ENCODE measurements around the gene ZNF592.
A peak's percentile ranks its signal among the peaks of the same experiment; 100 is the strongest.

ZNF592 gene

DNA sequence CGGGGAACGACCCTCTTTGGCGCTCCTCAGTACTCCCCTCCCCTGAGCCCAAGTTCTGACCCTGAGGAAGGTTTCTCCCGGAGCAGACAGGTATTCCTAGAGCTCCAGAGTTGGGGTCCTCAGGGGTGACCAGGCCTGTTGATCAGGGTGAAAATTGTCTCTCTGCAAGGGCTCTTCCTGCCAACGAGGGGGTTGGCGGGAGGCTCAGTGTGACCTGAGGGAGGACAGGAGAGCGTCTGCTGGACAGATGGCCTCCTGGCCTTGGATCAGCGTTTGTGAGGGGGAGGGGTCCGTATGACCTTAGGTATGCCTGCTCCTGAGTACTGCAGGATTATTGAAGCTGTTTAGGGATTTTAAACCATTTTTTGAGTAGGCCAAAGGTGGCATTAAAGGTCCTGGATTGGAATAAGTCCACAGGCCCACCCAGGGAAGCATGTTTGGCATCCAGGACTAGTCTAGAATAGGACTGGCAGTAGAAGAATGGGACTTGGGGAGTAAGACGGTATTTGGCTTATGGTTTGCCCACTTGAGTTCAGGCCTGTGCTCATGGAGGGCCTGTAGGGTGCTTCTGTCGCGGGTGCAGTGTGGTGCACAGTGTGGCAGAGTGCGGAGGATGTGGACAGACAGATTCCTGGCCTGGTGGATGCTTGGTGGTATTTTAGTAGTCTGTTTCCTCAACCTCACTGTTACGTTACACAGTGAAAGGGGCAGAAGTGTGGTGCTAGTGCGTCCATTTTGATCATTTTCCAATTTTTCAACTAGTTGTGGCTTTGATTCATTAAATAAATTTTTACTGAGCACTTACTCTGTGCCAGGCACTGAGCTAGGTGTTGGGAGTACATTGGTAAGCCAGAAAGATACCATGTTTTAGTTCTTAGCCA lies 959 bp downstream of the ZNF592 start:
- Histone ChIP-seq H3K27ac (ENCODE audit: extremely low read depth, low read depth, low read length) (peak overlapping the region; percentile 95), H3K36me3 (ENCODE audit: control insufficient read depth in 2 of 2, insufficient read depth in 1 of 2, low read length in 2 of 2) (no peaks in the 10 kb centered on the region; a peak in 1 of 3 replicates), H3K9me3 (ENCODE audit: control insufficient read depth, insufficient read depth, low read depth, low read length) (no peaks in the 10 kb centered on the region), H3K4me1 (ENCODE audit: control insufficient read depth, insufficient read depth, low read length) (peaks cover 19% of the 10 kb centered on the region), H3K4me3 (ENCODE audit: low read depth, low read length) (peak overlapping the region; percentile 90)
- POLR2A ChIA-PET, result interaction anchor here (1.5 to 2.6 kb wide), 2 partner anchors 14 to 33 kb away, joined by 5 to 12 read pairs; partner anchors contain the start of gene SEC11A
- CTCF ChIA-PET, result interaction anchor here (0.7 to 1.0 kb wide), 6 partner anchors 17 to 208 kb away, joined by 3 to 5 read pairs (median 3); no protein-coding TSS in a partner anchor
- TF ChIP-seq, protein P1, sequence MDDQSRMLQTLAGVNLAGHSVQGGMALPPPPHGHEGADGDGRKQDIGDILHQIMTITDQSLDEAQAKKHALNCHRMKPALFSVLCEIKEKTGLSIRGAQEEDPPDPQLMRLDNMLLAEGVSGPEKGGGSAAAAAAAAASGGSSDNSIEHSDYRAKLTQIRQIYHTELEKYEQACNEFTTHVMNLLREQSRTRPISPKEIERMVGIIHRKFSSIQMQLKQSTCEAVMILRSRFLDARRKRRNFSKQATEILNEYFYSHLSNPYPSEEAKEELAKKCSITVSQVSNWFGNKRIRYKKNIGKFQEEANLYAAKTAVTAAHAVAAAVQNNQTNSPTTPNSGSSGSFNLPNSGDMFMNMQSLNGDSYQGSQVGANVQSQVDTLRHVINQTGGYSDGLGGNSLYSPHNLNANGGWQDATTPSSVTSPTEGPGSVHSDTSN (CRISPR knock-in tag; IDR thresholded peaks at IDR 0.05), result 0 out of 2 replicates have a peak, but pooled peaks have one; percentile 26
- TF ChIP-seq BCL11A (tag by site-specific recombination; IDR thresholded peaks at IDR 0.05; ENCODE audit: low read depth), result 0 out of 2 replicates have a peak, but pooled peaks have one; percentile 31
- TF ChIP-seq, protein P2, sequence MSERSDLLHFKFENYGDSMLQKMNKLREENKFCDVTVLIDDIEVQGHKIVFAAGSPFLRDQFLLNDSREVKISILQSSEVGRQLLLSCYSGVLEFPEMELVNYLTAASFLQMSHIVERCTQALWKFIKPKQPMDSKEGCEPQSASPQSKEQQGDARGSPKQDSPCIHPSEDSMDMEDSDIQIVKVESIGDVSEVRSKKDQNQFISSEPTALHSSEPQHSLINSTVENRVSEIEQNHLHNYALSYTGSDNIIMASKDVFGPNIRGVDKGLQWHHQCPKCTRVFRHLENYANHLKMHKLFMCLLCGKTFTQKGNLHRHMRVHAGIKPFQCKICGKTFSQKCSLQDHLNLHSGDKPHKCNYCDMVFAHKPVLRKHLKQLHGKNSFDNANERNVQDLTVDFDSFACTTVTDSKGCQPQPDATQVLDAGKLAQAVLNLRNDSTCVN (tag by site-specific recombination; optimal IDR thresholded peaks at IDR 0.05), result peak; percentile 33
- peak; percentile 81 for TF ChIP-seq ZBTB20 (tag by site-specific recombination; IDR thresholded peaks at IDR 0.05)
- TF ChIP-seq, protein P3, sequence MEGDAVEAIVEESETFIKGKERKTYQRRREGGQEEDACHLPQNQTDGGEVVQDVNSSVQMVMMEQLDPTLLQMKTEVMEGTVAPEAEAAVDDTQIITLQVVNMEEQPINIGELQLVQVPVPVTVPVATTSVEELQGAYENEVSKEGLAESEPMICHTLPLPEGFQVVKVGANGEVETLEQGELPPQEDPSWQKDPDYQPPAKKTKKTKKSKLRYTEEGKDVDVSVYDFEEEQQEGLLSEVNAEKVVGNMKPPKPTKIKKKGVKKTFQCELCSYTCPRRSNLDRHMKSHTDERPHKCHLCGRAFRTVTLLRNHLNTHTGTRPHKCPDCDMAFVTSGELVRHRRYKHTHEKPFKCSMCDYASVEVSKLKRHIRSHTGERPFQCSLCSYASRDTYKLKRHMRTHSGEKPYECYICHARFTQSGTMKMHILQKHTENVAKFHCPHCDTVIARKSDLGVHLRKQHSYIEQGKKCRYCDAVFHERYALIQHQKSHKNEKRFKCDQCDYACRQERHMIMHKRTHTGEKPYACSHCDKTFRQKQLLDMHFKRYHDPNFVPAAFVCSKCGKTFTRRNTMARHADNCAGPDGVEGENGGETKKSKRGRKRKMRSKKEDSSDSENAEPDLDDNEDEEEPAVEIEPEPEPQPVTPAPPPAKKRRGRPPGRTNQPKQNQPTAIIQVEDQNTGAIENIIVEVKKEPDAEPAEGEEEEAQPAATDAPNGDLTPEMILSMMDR (tag by site-specific recombination; IDR thresholded peaks at IDR 0.05), result peak; percentile 53; the same call in 1 of the 2 replicates
- peak; percentile 81 for TF ChIP-seq ZNF600 (tag by site-specific recombination; IDR thresholded peaks at IDR 0.05)
- TF ChIP-seq ZNF473 (tag by site-specific recombination; IDR thresholded peaks at IDR 0.05), result no peak
- TF ChIP-seq, protein P4, sequence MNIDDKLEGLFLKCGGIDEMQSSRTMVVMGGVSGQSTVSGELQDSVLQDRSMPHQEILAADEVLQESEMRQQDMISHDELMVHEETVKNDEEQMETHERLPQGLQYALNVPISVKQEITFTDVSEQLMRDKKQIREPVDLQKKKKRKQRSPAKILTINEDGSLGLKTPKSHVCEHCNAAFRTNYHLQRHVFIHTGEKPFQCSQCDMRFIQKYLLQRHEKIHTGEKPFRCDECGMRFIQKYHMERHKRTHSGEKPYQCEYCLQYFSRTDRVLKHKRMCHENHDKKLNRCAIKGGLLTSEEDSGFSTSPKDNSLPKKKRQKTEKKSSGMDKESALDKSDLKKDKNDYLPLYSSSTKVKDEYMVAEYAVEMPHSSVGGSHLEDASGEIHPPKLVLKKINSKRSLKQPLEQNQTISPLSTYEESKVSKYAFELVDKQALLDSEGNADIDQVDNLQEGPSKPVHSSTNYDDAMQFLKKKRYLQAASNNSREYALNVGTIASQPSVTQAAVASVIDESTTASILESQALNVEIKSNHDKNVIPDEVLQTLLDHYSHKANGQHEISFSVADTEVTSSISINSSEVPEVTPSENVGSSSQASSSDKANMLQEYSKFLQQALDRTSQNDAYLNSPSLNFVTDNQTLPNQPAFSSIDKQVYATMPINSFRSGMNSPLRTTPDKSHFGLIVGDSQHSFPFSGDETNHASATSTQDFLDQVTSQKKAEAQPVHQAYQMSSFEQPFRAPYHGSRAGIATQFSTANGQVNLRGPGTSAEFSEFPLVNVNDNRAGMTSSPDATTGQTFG (tag by site-specific recombination; IDR thresholded peaks at IDR 0.05; ENCODE audit: borderline replicate concordance), result no peak
- TF ChIP-seq ZNF239 (tag by site-specific recombination; IDR thresholded peaks at IDR 0.05), result no peak
- 0 out of 2 replicates have a peak, but pooled peaks have one; percentile 30 for TF ChIP-seq GLIS2 (tag by site-specific recombination; IDR thresholded peaks at IDR 0.05)
- 0 out of 2 replicates have a peak, but pooled peaks have one; percentile 36 for TF ChIP-seq ZNF341 (tag by site-specific recombination; IDR thresholded peaks at IDR 0.05; ENCODE audit: low read depth)
- peak; percentile 98 for TF ChIP-seq ZNF664 (tag by site-specific recombination; IDR thresholded peaks at IDR 0.05)
- 0 out of 2 replicates have a peak, but pooled peaks have one; percentile 27 for TF ChIP-seq KLF16 (tag by site-specific recombination; IDR thresholded peaks at IDR 0.05)
- TF ChIP-seq ZNF747 (tag by site-specific recombination; IDR thresholded peaks at IDR 0.05), result no peak
- TF ChIP-seq, protein P5, sequence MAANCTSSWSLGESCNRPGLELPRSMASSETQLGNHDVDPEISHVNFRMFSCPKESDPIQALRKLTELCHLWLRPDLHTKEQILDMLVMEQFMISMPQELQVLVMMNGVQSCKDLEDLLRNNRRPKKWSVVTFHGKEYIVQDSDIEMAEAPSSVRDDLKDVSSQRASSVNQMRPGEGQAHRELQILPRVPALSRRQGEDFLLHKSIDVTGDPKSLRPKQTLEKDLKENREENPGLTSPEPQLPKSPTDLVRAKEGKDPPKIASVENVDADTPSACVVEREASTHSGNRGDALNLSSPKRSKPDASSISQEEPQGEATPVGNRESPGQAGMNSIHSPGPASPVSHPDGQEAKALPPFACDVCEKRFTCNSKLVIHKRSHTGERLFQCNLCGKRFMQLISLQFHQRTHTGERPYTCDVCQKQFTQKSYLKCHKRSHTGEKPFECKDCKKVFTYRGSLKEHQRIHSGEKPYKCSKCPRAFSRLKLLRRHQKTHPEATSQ (tag by site-specific recombination; IDR thresholded peaks at IDR 0.05), result no peak
- TF ChIP-seq WT1 (tag by site-specific recombination; IDR thresholded peaks at IDR 0.05), result 0 out of 2 replicates have a peak, but pooled peaks have one; percentile 8
- 0 out of 2 replicates have a peak, but pooled peaks have one; percentile 16 for TF ChIP-seq KLF8 (tag by site-specific recombination; IDR thresholded peaks at IDR 0.05)
- no peak for TF ChIP-seq ZNF585B (tag by site-specific recombination; IDR thresholded peaks at IDR 0.05)
- TF ChIP-seq TRIM28 (IDR thresholded peaks at IDR 0.05; ENCODE audit: borderline replicate concordance, low read length), result no peak
- TF ChIP-seq ZNF335 (tag by site-specific recombination; conservative IDR thresholded peaks at IDR 0.05), result peak; percentile 73
- TF ChIP-seq, protein P6, sequence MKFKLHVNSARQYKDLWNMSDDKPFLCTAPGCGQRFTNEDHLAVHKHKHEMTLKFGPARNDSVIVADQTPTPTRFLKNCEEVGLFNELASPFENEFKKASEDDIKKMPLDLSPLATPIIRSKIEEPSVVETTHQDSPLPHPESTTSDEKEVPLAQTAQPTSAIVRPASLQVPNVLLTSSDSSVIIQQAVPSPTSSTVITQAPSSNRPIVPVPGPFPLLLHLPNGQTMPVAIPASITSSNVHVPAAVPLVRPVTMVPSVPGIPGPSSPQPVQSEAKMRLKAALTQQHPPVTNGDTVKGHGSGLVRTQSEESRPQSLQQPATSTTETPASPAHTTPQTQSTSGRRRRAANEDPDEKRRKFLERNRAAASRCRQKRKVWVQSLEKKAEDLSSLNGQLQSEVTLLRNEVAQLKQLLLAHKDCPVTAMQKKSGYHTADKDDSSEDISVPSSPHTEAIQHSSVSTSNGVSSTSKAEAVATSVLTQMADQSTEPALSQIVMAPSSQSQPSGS (tag by site-specific recombination; IDR thresholded peaks at IDR 0.05; ENCODE audit: low read depth), result no peak
- no peak for TF ChIP-seq ZNF621 (tag by site-specific recombination; IDR thresholded peaks at IDR 0.05)
- no peak for TF ChIP-seq ZNF37A (tag by site-specific recombination; IDR thresholded peaks at IDR 0.05)
- peak; percentile 46 for TF ChIP-seq SCRT2 (tag by site-specific recombination; IDR thresholded peaks at IDR 0.05)
- no peak for TF ChIP-seq ZNF146 (tag by site-specific recombination; IDR thresholded peaks at IDR 0.05)
